GM10847 (cell line): ENCODE data around the gene UTP3.

Experiments used
- POLR2A ChIP-seq: IDR thresholded peaks from 2 replicates; pipeline ENCODE4 v1.6.1; 2011; ENCODE audit not compliant: insufficient read length; ENCODE audit errors: extremely low read depth

The UTP3 gene

DNA sequence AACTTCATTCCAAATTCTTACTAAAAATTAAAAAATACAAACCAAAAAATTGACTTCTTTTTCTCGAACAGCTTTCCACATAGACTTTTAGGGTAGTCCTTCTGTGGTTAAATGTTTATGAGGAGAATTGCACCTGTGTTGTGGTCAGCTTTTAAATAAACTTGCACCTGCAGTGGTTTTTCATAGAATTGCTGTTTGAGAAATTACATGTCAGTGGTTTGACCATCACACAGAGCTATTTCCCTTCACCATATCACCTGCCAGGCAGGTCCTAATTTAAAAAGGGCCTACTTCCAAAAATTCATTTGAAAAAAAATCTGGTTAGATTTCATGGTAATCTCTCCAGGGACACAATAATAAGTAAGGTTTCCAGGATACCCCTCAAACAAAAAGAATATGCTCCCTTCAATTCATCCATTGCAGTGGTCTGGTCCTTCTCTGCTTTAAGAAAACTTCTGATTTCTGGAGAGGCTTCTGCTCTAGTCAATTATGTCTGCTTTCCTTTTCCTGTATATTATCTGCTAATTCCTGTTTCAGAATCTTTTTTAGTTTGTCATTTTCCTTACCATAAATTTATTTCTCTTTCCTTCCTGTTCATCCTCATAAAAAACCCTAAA lies 9.8 kb upstream of the UTP3 start:
- no peak for TF ChIP-seq POLR2A

GRCh38 chr4:70680934-70681333 lies 7.4 kb upstream of the UTP3 start:
- TF ChIP-seq POLR2A, result no peak

- no peak for TF ChIP-seq POLR2A
Observed at GRCh38 chr4:70681704-70682103, 6.6 kb upstream of the UTP3 start.

GRCh38 chr4:70687392-70687791 lies 940 bp upstream of the UTP3 start:
- TF ChIP-seq POLR2A, result no peak

DNA sequence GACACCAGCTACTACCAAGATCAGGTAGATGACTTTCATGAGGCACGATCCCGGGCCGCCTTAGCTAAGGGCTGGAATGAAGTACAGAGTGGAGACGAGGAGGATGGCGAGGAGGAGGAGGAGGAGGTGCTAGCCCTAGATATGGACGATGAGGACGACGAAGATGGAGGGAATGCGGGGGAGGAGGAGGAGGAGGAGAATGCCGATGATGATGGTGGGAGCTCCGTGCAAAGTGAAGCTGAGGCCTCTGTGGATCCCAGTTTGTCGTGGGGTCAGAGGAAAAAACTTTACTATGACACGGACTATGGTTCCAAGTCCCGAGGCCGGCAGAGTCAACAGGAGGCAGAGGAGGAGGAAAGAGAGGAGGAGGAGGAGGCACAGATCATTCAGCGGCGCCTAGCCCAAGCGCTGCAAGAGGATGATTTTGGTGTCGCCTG lies 481 bp downstream of the UTP3 start:
- TF ChIP-seq POLR2A, result no peak

- TF ChIP-seq POLR2A, result no peak
Observed at GRCh38 chr4:70691661-70692060, 3.3 kb downstream of the UTP3 start.

DNA sequence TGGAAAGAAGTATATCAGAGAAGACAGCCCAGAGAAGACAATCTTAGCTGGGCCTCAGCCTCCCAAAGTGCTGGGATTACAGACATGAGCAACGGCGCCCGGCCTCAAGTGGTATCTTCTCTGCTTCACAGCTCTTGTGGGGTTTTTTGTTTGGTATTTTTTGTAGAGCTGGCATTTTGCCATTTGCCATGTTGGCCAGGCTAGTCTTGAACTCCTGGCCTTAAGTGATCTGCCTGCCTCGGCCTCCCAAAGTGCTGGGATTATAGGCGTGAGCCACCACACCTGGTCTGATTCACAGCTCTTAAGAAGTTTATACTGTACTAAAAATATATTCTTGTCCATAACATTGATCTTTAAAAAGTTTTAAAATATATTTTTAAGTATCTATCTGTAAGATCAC lies 12.4 kb downstream of the UTP3 start:
- no peak for TF ChIP-seq POLR2A

- no peak for TF ChIP-seq POLR2A
Observed at GRCh38 chr4:70701271-70701670, 12.9 kb downstream of the UTP3 start.

DNA sequence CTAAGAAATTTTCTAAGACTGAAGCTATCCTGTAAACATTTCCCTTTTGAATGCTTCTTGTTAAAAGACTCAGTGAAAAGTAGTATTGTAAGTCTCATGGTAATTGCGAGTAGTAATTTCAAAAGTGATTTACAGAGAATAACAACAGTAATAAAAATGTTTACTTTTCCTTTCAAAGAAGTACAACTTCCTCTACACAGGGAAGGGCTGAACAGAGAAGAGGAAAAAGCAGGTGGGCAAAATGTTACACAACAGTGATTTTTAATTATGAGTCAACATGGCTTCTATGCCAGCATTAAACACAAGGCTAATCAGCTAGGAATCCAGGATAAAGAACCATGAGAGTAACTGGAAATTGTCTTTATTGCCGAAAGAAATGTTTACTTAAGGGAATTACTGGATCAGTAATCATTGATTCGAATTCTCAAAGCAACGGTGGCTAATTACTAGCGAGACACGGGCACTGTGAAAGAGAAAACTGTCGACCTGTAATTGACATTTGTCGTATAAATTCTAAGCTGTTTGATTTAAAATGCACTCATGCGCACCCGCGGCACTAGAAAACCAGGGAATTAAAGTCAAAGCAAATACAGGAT lies 15.4 kb downstream of the UTP3 start:
- no peak for TF ChIP-seq POLR2A

DNA sequence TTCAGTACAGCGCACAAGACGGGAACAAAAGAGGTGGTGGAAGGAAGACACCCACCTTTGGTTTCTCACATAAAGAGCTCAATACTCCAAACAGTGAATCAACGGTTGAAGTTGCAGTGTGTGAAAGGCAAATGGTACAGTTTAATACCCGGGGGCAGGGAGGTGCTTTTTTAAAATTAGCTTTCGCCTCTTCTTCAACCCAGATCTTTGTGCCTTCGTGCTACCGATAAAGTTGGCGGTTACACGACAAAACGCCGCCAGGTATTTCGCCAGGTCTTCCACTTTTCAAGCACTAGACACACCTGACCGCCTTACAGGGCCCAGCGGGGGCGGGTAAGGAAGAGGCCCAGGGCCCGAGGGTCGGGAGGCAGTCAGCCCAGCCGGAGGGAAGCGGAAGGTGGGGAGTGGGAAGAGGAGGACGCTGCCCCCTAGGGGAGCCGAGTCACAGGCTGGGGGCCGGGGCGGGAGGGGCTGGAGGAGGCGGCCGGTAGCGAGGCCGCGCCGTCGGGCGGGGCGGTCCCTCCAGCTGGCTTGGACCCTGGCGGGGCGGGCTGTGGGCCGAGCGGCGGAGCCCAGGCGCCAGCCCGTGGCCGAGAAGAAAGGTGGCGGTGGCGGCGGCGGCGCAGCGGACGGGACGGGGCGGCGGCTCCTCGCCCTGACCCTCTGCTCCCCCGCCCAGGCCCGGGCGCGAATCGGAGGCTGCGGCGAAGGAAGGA lies 16.0 kb downstream of the UTP3 start:
- TF ChIP-seq POLR2A, result peak; percentile 19

DNA sequence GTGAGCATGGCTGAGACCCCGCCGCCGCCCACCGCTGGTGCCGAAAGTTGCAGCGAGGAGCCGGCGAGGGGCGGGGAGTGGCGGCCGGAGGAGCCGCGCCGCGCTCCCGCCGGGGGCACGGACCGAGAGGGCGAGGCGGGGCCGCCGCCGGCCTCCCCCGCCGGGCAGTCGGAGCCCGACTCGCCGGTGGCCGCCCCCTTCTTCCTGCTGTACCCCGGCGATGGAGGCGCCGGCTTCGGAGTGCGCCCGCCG lies 16.5 kb downstream of the UTP3 start:
- no peak for TF ChIP-seq POLR2A

GRCh38 chr4:70705183-70706043 lies 17.1 kb downstream of the UTP3 start:
- no peak for TF ChIP-seq POLR2A

GRCh38 chr4:70706044-70706461 lies 17.7 kb downstream of the UTP3 start:
- TF ChIP-seq POLR2A, result no peak

GRCh38 chr4:70706516-70706915 lies 18.2 kb downstream of the UTP3 start:
- no peak for TF ChIP-seq POLR2A

DNA sequence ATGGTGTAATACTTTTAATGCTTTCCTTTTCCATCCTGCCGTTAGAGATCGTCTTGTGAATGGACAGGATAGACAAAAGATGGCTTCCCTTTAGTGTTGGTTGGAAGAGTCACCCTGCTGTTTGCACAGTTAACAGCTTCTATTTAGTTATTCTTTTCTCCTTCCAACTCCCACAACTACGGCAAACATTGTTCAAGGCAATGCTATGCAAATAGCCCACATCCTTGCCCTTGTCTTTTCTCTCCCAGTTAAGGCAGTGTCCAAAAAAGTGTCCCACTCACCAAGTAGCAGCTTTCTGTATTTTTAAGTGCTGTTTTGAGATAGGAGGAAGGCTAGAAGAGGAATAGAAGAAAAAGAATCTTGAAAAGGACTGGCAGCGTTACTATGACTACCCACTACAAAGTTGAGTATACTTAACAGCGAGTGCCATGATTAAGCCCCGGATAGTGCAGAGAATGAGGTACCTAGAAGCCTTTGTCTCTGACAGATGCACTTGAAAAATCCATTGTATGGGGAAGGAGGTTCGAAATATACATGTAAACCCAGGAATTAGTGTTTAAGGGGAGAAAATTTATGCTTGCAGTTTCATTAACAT lies 21.4 kb downstream of the UTP3 start:
- TF ChIP-seq POLR2A, result no peak
